Naive thymus-derived CD4-positive, alpha-beta T cell (primary cell): Measurements from ENCODE around the gene APLF. TPM values are rescaled to one million over a fixed set of nuclear protein-coding genes. Genes with fewer than 3 reads are reported as not detected.
A peak's percentile ranks its signal among the peaks of the same experiment; 100 is the strongest.
"Not testable (repeated sequence)": the region's sequence is repeated elsewhere in the genome, so short reads cannot be mapped to it uniquely, and the experiment has no call there.

Source experiments
- ATAC-seq: fragments of 150-1000 bp; cut with Tn5 transposase; 2 replicates; pipeline ENCODE4 v1.10.0; 2021; ENCODE audit warnings: mild to moderate bottlenecking, moderate library complexity
- CTCF ChIA-PET: fragments of 350-600 bp; sonication (Branson Sonifier 250); formaldehyde crosslinking; loops from one replicate; lab custom pipeline; 2021; ENCODE audit warnings: antibody characterized with exemption; lab: Charles Lee
- POLR2A ChIA-PET: fragments of 350-600 bp; sonication (Branson Sonifier 250); formaldehyde crosslinking; loops from one replicate; lab custom pipeline; 2021; ENCODE audit warnings: antibody characterized with exemption, inconsistent platforms; lab: Charles Lee
- DNase-seq, 9 donors: peaks; one replicate each; pipeline versions ENCODE4 v3.0.0 to v3.0.0-alpha.2; 2020 to 2022; ENCODE audit warnings: mixed read lengths in 1 of 9
- H3K27ac ChIP-seq: one replicate; pipeline ENCODE4 v1.7.0; 2013; ENCODE audit warnings: mild to moderate bottlenecking, low read depth, low read length, moderate library complexity
- H3K27me3 ChIP-seq, 2 donors: one replicate each; pipeline ENCODE4 v1.7.0; 2013; ENCODE audit warnings: low read length in 2 of 2, mild to moderate bottlenecking in 2 of 2, moderate library complexity in 2 of 2; ENCODE audit not compliant: control insufficient read depth in 2 of 2, insufficient read depth in 2 of 2
- H3K36me3 ChIP-seq, 3 experiments: 1 replicate in 2 of 3; 2 replicates in 1 of 3; pipeline ENCODE4 v1.7.0; 2013; ENCODE audit warnings: low read length in 3 of 3, mild to moderate bottlenecking in 3 of 3, moderate library complexity in 1 of 3; ENCODE audit not compliant: insufficient read depth in 3 of 3, control insufficient read depth in 2 of 3
- H3K4me1 ChIP-seq, 2 donors: one replicate each; pipeline ENCODE4 v1.7.0; 2013; ENCODE audit warnings: low read length in 2 of 2, mild to moderate bottlenecking in 2 of 2, moderate library complexity in 1 of 2; ENCODE audit not compliant: control insufficient read depth in 2 of 2, insufficient read depth in 2 of 2
- H3K4me3 ChIP-seq: 2 replicates; pipeline ENCODE4 v1.7.0; 2013; ENCODE audit warnings: mild to moderate bottlenecking, low read length
- H3K9me3 ChIP-seq, 3 experiments: 1 replicate in 2 of 3; 2 replicates in 1 of 3; pipeline ENCODE4 v1.7.0; 2013; ENCODE audit warnings: low read length in 3 of 3; ENCODE audit not compliant: control insufficient read depth in 2 of 3
- H3K27ac Mint-ChIP-seq, 9 donors: one replicate each; pipeline ENCODE4 v1.8.0; 2020 to 2022; ENCODE audit warnings: mixed read lengths in 9 of 9, mild to moderate bottlenecking in 8 of 9, moderate library complexity in 5 of 9, inconsistent platforms in 2 of 9
- H3K27me3 Mint-ChIP-seq, 5 donors: one replicate each; pipeline ENCODE4 v1.8.0; 2021 to 2022; ENCODE audit warnings: mixed read lengths in 5 of 5, mild to moderate bottlenecking in 1 of 5
- H3K36me3 Mint-ChIP-seq, 5 donors: one replicate each; pipeline ENCODE4 v1.8.0; 2020 to 2022; ENCODE audit warnings: mixed read lengths in 5 of 5, mild to moderate bottlenecking in 3 of 5, inconsistent platforms in 1 of 5
- H3K4me1 Mint-ChIP-seq, 7 donors: one replicate each; pipeline ENCODE4 v1.8.0; 2020 to 2022; ENCODE audit warnings: mixed read lengths in 7 of 7, mild to moderate bottlenecking in 3 of 7, inconsistent platforms in 1 of 7
- H3K4me3 Mint-ChIP-seq, 10 donors: one replicate each; pipeline ENCODE4 v1.8.0; 2020 to 2022; ENCODE audit warnings: mild to moderate bottlenecking in 10 of 10, mixed read lengths in 10 of 10, moderate library complexity in 6 of 10, inconsistent platforms in 2 of 10
- H3K9me3 Mint-ChIP-seq, 11 donors: one replicate each; pipeline ENCODE4 v1.8.0; 2020 to 2022; ENCODE audit warnings: mixed read lengths in 11 of 11, mild to moderate bottlenecking in 4 of 11, inconsistent platforms in 1 of 11, moderate library complexity in 1 of 11
- intact Hi-C, 2 donors: fragments of 100-400 bp; cut with micrococcal nuclease; formaldehyde crosslinking; loops; one replicate each; pipeline ENCODE4 v1.15.1; 2023
- polyA plus RNA-seq, 2 donors: library from polyadenylated mRNA; unstranded; fragments of 300-500 nt; fragmentation: Illumina TruSeq; gene quantifications; one replicate each; pipeline ENCODE4 v1.2.3, GENCODE V29; 2021
- total RNA-seq, 6 experiments: library from RNA in 5 of 6; stranded (reverse) in 5 of 6; gene quantifications; 1 replicate in 5 of 6; 2 replicates in 1 of 6; pipeline ENCODE4 v1.2.3 and lab custom pipeline; 2021 to 2026

APLF gene
- total and polyA plus RNA-seq, 7 experiments from 2014 or later, result 1.4 to 8.9 (median 3.5) TPM

- Histone ChIP-seq H3K4me1 (no peaks in the 10 kb centered on the region), H3K4me3 (no peak overlapping the region), H3K27me3 (no peaks in the 10 kb centered on the region), H3K36me3 (no peaks in the 10 kb centered on the region), H3K27ac (no peak overlapping the region), H3K9me3 (no peaks in the 10 kb centered on the region)
- ATAC-seq (no peak), DNase-seq (peak in 4 of 9 donors; percentile 16 to 46 (median 28))
- intact Hi-C loops, result loop anchor here in 1 of 2 donors (2.0 kb wide), 1 partner anchor 52 kb away; no protein-coding TSS in a partner anchor
- peak overlapping the region in 3 of 9 donors; percentile 11 to 60 (median 59) for H3K27ac Mint-ChIP-seq
- peaks cover 0 to 17% (median 0%) of the 10 kb centered on the region in 11 donors for H3K9me3 Mint-ChIP-seq
- H3K4me3 Mint-ChIP-seq, result no peak overlapping the region
- H3K4me1 Mint-ChIP-seq, result peaks cover 0 to 10% (median 0%) of the 10 kb centered on the region in 7 donors
- ChIA-PET POLR2A (interaction anchor here (0.5 to 0.8 kb wide), 5 partner anchors 29 to 438 kb away, joined by 3 read pairs; no protein-coding TSS in a partner anchor), CTCF (interaction anchor here (0.6 kb wide), 1 partner anchor 393 kb away, joined by 4 read pairs; no protein-coding TSS in a partner anchor)
- peaks cover 0 to 18% (median 5%) of the 10 kb centered on the region in 5 donors for H3K36me3 Mint-ChIP-seq
- no peaks in the 10 kb centered on the region for H3K27me3 Mint-ChIP-seq
Observed at GRCh38 chr2:68516051-68516955, 48.9 kb downstream of the APLF start.

GRCh38 chr2:68519236-68519635 lies 51.9 kb downstream of the APLF start:
- intact Hi-C loops, result no loop called here
- ChIA-PET POLR2A (no interaction called here), CTCF (no interaction called here)
- Histone ChIP-seq H3K4me3 (no peak overlapping the region), H3K27ac (no peak overlapping the region), H3K36me3 (no peaks in the 10 kb centered on the region), H3K9me3 (no peaks in the 10 kb centered on the region), H3K27me3 (no peaks in the 10 kb centered on the region), H3K4me1 (no peaks in the 10 kb centered on the region)
- no peak overlapping the region for H3K4me3 Mint-ChIP-seq
- peaks cover 0 to 10% (median 0%) of the 10 kb centered on the region in 7 donors for H3K4me1 Mint-ChIP-seq
- peak overlapping the region in 2 of 9 donors; percentile 10 to 52 for H3K27ac Mint-ChIP-seq
- no peaks in the 10 kb centered on the region for H3K27me3 Mint-ChIP-seq
- DNase-seq (peak in 2 of 9 donors; percentile 9 to 31), ATAC-seq (no peak)
- H3K9me3 Mint-ChIP-seq, result peaks cover 0 to 7% (median 0%) of the 10 kb centered on the region in 11 donors
- H3K36me3 Mint-ChIP-seq, result peaks cover 0 to 23% (median 1%) of the 10 kb centered on the region in 5 donors

- Histone ChIP-seq H3K27me3 (no peaks in the 10 kb centered on the region), H3K9me3 (no peaks in the 10 kb centered on the region), H3K4me1 (no peaks in the 10 kb centered on the region), H3K27ac (no peak overlapping the region), H3K36me3 (no peaks in the 10 kb centered on the region), H3K4me3 (no peak overlapping the region)
- Mint-ChIP-seq H3K4me3 (no peak overlapping the region), H3K9me3 (peaks cover 0 to 3% (median 0%) of the 10 kb centered on the region in 11 donors), H3K4me1 (peaks cover 0 to 10% (median 0%) of the 10 kb centered on the region in 7 donors), H3K27ac (peak overlapping the region in 1 of 9 donors; percentile 35), H3K27me3 (no peaks in the 10 kb centered on the region), H3K36me3 (peaks cover 0 to 25% (median 3%) of the 10 kb centered on the region in 5 donors)
- no peak for ATAC-seq
- DNase-seq, result no peak
- intact Hi-C loops, result no loop called here
- CTCF ChIA-PET, result no interaction called here
- POLR2A ChIA-PET, result no interaction called here
Observed at GRCh38 chr2:68521037-68521436, 53.7 kb downstream of the APLF start.

GRCh38 chr2:68526943-68527342 lies 59.6 kb downstream of the APLF start:
- H3K36me3 Mint-ChIP-seq, result peaks cover 0 to 43% (median 13%) of the 10 kb centered on the region in 5 donors
- DNase-seq, POLR2A ChIA-PET: not testable (repeated sequence)

GRCh38 chr2:68527343-68528081 lies 60.1 kb downstream of the APLF start:
- H3K27me3 ChIP-seq, intact Hi-C loops, ATAC-seq, H3K9me3 ChIP-seq, H3K27ac Mint-ChIP-seq, H3K9me3 Mint-ChIP-seq, CTCF ChIA-PET, POLR2A ChIA-PET, H3K4me3 Mint-ChIP-seq, H3K36me3 ChIP-seq, H3K4me1 Mint-ChIP-seq, H3K4me3 ChIP-seq, DNase-seq, H3K4me1 ChIP-seq, H3K27me3 Mint-ChIP-seq, H3K27ac ChIP-seq: not testable (repeated sequence)
- H3K36me3 Mint-ChIP-seq, result peaks cover 0 to 40% (median 13%) of the 10 kb centered on the region in 5 donors

More at GRCh38 chr2:68526943-68527342, 59.6 kb downstream of the APLF start:
- H3K4me1 ChIP-seq, ATAC-seq, H3K36me3 ChIP-seq, H3K4me3 Mint-ChIP-seq, H3K9me3 ChIP-seq, H3K4me3 ChIP-seq, H3K27me3 ChIP-seq, H3K27me3 Mint-ChIP-seq, H3K27ac Mint-ChIP-seq, H3K4me1 Mint-ChIP-seq, CTCF ChIA-PET, intact Hi-C loops, H3K27ac ChIP-seq, H3K9me3 Mint-ChIP-seq: not testable (repeated sequence)

- H3K36me3 ChIP-seq, H3K4me1 Mint-ChIP-seq, H3K9me3 ChIP-seq, CTCF ChIA-PET, POLR2A ChIA-PET, ATAC-seq, H3K4me3 ChIP-seq, intact Hi-C loops, DNase-seq, H3K27ac ChIP-seq, H3K9me3 Mint-ChIP-seq, H3K4me3 Mint-ChIP-seq, H3K27ac Mint-ChIP-seq, H3K4me1 ChIP-seq, H3K27me3 Mint-ChIP-seq, H3K27me3 ChIP-seq: not testable (repeated sequence)
- peaks cover 0 to 39% (median 13%) of the 10 kb centered on the region in 5 donors for H3K36me3 Mint-ChIP-seq
Observed at GRCh38 chr2:68529156-68529555, 61.8 kb downstream of the APLF start.
